Activated T-cell treated with anti-CD3 and anti-CD28 coated beads, Interleukin-2, amount 50 U/mL, for 72 hours (primary cell): ENCODE results near the gene USP49. TPM values are rescaled to one million over a fixed set of nuclear protein-coding genes. Genes with fewer than 3 reads are reported as not detected.
"Not testable (repeated sequence)": the region's sequence is repeated elsewhere in the genome, so short reads cannot be mapped to it uniquely, and the experiment has no call there.

Source experiments
- ATAC-seq, 2 donors: fragments of 150-1000 bp; cut with Tn5 transposase; replicated peaks in 1 of 2; 2 replicates each; pipeline ENCODE4 v1.10.0; 2021; ENCODE audit warnings: moderate library complexity in 2 of 2, mild to moderate bottlenecking in 1 of 2
- DNase-seq, 2 donors: peaks; one replicate each; pipeline ENCODE4 v3.0.0; 2021 to 2022; ENCODE audit warnings: mixed read lengths in 1 of 2
- H3K27ac Mint-ChIP-seq: one replicate; pipeline ENCODE4 v1.8.0; 2022; ENCODE audit warnings: mild to moderate bottlenecking, moderate library complexity, mixed read lengths
- H3K27me3 Mint-ChIP-seq: one replicate; pipeline ENCODE4 v1.8.0; 2022; ENCODE audit warnings: low read depth, mixed read lengths
- H3K36me3 Mint-ChIP-seq, 2 donors: one replicate each; pipeline ENCODE4 v1.8.0; 2022; ENCODE audit warnings: mixed read lengths in 2 of 2, mild to moderate bottlenecking in 1 of 2; ENCODE audit not compliant: insufficient read depth in 2 of 2
- H3K4me1 Mint-ChIP-seq: one replicate; pipeline ENCODE4 v1.8.0; 2022; ENCODE audit warnings: low read depth, mixed read lengths
- H3K4me3 Mint-ChIP-seq, 2 donors: one replicate each; pipeline ENCODE4 v1.8.0; 2022; ENCODE audit warnings: mild to moderate bottlenecking in 2 of 2, mixed read lengths in 2 of 2, moderate library complexity in 2 of 2
- H3K9me3 Mint-ChIP-seq, 2 donors: one replicate each; pipeline ENCODE4 v1.8.0; 2022; ENCODE audit warnings: mixed read lengths in 2 of 2
- total RNA-seq, 2 donors: library from RNA; stranded (reverse); gene quantifications; one replicate each; pipeline ENCODE4 v1.2.3, GENCODE V29; 2022

USP49 gene
- total RNA-seq, result 10 to 100 TPM; 13.3 to 14.8 TPM

DNA sequence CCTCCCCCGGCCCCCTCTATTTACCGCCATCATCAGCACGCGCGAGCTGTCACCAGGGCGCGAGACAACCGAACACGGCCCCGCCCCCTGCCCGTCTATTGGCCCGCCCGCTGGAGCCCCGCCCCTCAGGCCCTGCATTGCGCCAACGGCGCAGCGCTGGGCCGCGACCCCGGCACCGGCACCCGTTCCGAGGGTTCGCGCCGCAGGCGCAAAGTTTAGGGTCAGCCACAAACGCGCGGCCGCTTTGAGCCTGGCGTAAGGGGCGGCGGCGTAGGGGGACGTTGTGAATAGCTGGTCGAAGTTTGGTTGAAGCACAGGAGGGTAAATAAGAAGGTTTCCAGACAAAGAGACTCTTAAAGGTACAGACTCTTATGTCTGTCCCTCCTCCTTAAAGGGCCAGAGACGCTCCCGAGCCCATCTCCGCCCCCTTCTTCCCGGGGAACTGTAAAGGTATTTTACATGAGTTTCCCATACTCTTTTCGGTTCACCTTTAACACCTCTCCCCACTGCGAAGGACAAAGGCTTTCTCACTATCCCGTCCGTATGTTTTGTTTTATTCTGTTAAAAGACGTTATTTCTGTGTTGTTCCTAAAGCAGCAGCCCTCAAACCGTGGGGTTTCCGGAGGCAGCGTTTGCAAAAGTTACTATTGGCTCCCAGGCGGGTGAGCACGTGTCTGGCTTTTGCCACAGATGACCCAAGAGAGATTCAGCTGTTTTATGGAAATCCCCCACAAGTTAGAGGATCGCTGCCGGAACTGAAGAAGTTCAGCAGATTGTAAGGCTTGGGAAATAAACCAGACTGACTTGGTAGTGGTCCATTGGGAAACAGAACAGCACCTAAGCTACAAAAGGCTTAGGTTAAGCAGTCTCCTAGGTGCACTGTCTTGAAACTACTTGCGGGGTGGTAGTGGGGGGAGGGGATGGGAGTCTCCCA lies at the start of gene USP49:
Gene USP49, minus strand, starts transcription at position 76 of the 934 bp plus-strand sequence. CDS start 88,392 bp downstream, outside the sequence.
- peak; percentile 93 to 95 for ATAC-seq
- Mint-ChIP-seq H3K27ac (peak within 1 kb of the TSS; percentile 96), H3K9me3 (no peaks in the 10 kb centered on the region), H3K4me3 (no peak within 1 kb of the TSS), H3K4me1 (peaks cover 16% of the 10 kb centered on the region), H3K36me3 (peaks cover 0 to 1% of the 10 kb centered on the region in 2 donors), H3K27me3 (no peaks in the 10 kb centered on the region)
- DNase-seq, result peak; percentile 95

DNA sequence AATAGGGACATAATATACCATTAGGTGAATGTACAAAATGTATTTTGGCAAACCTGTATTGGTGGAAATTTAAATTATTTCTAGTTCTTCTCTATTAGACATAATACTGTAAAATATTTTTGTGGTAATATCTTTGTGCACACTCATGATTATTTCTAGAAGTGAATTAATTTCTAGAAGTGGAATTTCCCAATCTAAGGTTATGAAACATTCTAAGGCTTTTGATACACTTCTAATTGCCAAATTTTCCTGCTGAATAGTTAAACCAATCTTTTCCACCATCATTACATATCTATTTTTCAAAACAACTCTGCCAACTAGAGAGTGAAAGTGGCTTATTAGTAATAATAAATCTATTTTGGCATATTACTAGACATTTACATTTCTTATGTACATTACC lies 48.3 kb upstream of the USP49 start:
- Mint-ChIP-seq H3K9me3 (peaks cover 0 to 2% of the 10 kb centered on the region in 2 donors), H3K27me3 (no peaks in the 10 kb centered on the region), H3K4me3 (no peak overlapping the region), H3K36me3 (peaks cover 12 to 15% of the 10 kb centered on the region in 2 donors), H3K4me1 (peaks cover 74% of the 10 kb centered on the region), H3K27ac (peak overlapping the region; percentile 91)
- DNase-seq (no peak), ATAC-seq (no peak)

DNA sequence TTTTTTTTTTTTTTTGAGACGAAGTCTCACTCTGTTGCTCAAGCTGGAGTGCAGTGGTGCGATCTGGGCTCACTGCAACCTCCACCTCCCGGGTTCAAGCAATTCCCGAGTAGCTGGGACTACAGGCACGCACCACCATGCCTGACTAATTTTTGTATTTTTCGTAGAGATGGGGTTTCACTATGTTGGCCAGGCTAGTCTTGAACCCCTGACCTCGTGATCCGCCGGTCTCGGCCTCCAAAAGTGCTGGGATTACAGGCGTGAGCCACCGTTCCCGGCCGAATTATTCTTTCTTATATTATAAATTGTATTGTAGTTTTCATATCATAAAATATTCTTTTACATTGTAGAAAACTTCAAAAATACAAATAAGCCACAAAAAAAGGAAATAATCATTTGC lies 47.7 kb upstream of the USP49 start:
- not testable (repeated sequence) for DNase-seq, H3K27ac Mint-ChIP-seq, ATAC-seq, H3K27me3 Mint-ChIP-seq, H3K9me3 Mint-ChIP-seq
- H3K4me3 Mint-ChIP-seq, result peak overlapping the region; percentile 86 to 99
- peaks cover 75% of the 10 kb centered on the region for H3K4me1 Mint-ChIP-seq
- H3K36me3 Mint-ChIP-seq, result peaks cover 12 to 16% of the 10 kb centered on the region in 2 donors

DNA sequence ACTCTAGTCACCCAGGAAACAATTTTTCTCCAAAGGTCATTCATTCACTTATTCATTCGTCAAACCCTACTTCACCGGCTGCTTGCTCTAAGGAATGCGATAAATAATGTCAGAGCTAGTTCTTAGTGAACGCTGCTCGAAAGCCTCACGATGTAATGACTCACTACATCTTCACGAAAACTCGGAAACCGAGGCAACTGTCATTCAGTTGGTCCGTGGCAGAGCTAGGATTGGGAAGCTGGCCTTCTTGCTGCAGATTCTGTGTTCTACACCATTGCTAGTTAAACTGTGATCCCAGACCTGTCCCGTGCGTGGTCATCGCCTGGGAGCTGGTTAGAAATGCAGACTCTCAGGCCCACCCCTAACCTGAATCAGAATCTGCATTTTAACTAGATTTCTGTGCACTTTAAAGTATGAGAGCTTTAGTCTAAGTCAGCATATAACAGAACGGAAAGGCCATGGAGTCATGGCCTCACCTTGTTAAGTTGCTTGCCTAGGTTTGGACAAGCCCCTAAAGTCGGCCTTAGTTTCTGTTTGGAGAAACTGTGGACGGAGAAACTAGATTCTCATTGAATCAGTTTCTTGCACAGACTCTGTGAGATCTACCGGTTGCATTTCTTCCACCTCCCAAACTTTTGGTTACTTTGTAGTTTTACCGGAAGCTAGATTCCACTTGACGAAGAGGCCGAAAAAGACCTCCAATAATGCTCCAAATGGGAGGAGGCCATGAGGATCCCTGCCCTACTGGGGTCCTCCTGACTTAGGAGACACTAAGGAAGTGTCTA lies 47.1 kb upstream of the USP49 start:
- no peak for DNase-seq

DNA sequence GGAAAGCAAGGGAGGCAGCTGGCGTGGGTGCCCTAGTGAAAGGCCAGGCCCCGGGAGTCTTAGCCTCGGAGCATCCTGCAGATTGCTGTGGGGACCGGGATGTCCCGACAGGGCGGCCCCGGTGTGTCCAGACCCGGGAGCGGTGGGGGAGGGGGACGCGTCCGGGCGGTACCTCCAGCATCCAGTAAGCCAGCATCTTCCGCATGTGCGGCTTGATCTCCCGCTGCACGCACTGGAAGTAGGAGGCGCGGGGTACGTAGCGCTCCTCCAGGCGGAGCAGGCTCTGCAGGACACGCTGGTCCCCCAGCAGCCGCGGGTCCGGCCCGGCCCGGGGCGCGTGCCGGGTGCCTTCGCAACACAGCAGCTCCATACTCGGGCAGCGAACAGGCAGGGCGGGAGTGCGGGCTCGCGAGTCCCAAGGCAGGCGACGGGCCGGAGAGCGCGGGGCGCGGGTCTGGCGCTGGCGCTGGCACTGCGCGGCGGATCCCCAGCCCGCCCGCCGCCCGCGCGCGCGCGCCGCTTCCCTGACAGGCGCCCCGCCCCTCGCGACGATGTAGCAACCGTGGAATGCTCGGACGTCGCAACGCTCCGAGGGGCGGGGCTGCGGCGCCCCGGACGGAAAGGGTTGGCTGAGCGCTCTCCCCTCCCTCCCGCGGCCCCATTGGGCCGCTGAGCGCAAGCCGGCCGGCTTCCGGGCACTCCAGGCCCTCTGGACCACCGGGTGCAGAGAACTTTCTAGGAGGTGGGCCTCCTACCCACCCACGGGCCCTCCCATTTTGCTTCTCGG lies 46.3 kb upstream of the USP49 start, which contains the start of gene CCND3:
Gene CCND3, minus strand, starts transcription at position 529 of the 787 bp plus-strand sequence. Its CDS starts 159 bp downstream, at position 370.
- ATAC-seq, result peak; percentile 87 to 88
- no peaks in the 10 kb centered on the region for H3K9me3 Mint-ChIP-seq
- H3K4me3 Mint-ChIP-seq, result peak within 1 kb of the TSS; percentile 98 to 99
- H3K27ac Mint-ChIP-seq, result peak within 1 kb of the TSS; percentile 99
- DNase-seq, result peak; percentile 94 to 95
- H3K27me3 Mint-ChIP-seq, result no peaks in the 10 kb centered on the region
- H3K36me3 Mint-ChIP-seq, result peaks cover 14 to 16% of the 10 kb centered on the region in 2 donors
- peaks cover 80% of the 10 kb centered on the region for H3K4me1 Mint-ChIP-seq

More for the DNA sequence above, 47.1 kb upstream of the USP49 start:
- peak; percentile 53 to 60 for ATAC-seq
- Mint-ChIP-seq H3K9me3 (no peaks in the 10 kb centered on the region), H3K4me3 (peak overlapping the region; percentile 86 to 99), H3K4me1 (peaks cover 75% of the 10 kb centered on the region), H3K27me3 (no peaks in the 10 kb centered on the region), H3K27ac (peak overlapping the region; percentile 54), H3K36me3 (peaks cover 12 to 15% of the 10 kb centered on the region in 2 donors)

DNA sequence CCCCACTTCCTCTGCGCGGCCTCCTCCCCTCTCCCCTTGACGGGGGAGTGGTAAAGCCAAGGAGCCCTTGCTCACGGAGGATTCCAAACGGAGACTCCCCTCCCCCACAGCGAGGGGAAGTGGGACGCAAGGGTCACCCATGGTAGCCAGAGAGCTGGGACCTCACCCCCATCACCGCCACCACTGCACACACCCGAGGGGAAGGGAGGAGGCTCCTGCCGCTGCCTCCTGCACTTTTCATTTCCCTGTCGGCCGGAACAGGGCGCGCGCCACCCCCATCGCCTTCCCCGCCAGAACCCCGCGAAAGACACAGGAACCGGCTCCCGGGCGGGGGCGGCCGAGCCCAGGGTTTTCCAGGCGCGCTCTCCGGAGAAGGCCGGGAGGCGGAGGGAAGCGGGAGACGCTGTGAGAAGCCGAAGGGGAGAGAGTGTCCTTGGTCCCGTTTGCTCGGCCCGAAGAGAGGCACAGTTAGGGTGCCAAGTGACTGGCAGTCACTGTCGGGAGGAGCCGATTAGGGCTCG lies 45.6 kb upstream of the USP49 start:
- peak; percentile 51 to 66 for DNase-seq
- ATAC-seq, result peak; percentile 0 to 4
- Mint-ChIP-seq H3K4me1 (peaks cover 82% of the 10 kb centered on the region), H3K27me3 (no peaks in the 10 kb centered on the region), H3K36me3 (peaks cover 15 to 19% of the 10 kb centered on the region in 2 donors), H3K9me3 (no peaks in the 10 kb centered on the region), H3K27ac (peak overlapping the region; percentile 99), H3K4me3 (peak overlapping the region; percentile 98 to 99)

DNA sequence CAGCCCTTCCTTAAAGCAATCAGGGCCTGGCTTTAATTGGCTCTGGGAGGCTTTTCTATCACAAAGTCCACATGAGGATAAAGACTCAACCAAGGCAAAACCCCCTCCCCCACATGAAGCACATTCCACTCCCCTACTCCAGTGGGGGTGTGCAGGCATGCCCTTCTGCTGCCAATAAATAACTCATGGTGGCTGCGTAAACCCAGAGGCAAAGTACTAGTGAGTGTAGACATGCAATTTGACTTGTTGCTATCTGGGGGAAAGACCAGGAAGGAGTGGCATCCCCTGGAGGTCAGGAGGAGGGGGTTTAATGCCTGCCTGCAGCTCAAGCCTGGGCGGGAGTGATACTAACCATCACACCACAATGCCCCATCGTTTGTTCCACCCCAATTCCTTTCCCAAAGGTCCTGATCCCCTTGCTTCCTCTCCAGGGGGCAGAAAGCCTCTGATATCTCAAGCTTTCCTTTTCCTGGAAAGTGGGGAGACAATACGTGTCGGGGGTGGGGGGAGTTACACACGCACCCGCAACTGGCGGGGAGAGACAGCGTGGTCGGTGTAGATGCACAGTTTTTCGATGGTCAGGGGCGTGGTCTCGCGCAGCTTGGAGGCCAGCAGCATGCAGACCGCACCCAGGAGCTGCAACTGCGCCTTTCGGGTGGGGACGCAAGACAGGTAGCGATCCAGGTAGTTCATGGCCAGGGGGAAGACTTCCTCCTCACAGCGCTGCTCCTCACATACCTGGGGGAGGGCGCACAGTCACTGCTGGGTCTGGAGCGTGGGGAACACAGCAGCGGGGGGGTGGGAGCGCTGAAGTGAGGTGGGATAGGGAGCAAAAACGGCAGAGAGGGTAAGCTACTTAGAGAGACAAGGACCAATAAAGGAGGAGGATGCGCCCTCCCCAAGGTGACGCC lies 44.9 kb upstream of the USP49 start:
- DNase-seq, result peak; percentile 55 to 63
- no peaks in the 10 kb centered on the region for H3K9me3 Mint-ChIP-seq
- H3K27me3 Mint-ChIP-seq, result no peaks in the 10 kb centered on the region
- H3K27ac Mint-ChIP-seq, result peak overlapping the region; percentile 99
- H3K4me3 Mint-ChIP-seq, result peak overlapping the region; percentile 98 to 99
- peaks cover 82% of the 10 kb centered on the region for H3K4me1 Mint-ChIP-seq
- H3K36me3 Mint-ChIP-seq, result peaks cover 15 to 20% of the 10 kb centered on the region in 2 donors
- ATAC-seq, result peak in 1 of 2 donors; percentile 16

DNA sequence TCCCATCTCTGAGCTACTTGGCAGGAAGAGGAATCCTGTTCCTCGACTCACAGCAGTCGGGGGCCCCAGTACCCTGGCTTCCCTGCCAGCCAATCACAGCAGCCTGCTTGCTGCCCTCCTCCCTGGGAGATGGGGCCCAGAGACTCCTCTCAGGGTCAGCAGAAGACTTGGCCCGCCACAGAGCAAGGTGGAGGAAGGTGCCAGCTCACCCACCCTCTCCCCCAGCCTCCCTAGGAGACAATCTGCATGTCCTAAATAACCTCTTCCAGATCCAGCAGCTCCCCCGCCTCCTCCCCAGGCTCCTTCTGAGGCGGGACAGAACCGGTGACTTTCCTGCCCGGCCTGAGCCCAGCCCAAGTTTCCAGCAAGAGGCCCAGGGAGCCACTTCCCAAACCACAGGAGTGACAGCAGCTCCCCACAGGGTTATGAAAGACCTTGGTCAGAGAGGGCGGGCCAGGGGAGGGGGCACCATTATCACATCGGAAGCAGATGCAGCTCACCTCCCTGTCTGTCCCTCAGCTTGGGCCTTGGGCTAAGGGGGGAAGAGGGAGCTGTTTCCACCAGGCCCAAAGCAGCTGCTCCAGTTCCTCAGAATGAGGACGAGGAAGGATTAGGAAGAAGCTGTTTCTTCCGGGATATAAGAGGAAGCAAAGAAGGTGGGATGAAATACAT lies 44.1 kb upstream of the USP49 start:
- Mint-ChIP-seq H3K27ac (peak overlapping the region; percentile 99), H3K9me3 (no peaks in the 10 kb centered on the region), H3K4me1 (peaks cover 81% of the 10 kb centered on the region), H3K4me3 (peak overlapping the region; percentile 98 to 99), H3K27me3 (no peaks in the 10 kb centered on the region), H3K36me3 (peaks cover 19 to 27% of the 10 kb centered on the region in 2 donors)
- ATAC-seq, result no peak
- DNase-seq, result peak in 1 of 2 donors; percentile 47

DNA sequence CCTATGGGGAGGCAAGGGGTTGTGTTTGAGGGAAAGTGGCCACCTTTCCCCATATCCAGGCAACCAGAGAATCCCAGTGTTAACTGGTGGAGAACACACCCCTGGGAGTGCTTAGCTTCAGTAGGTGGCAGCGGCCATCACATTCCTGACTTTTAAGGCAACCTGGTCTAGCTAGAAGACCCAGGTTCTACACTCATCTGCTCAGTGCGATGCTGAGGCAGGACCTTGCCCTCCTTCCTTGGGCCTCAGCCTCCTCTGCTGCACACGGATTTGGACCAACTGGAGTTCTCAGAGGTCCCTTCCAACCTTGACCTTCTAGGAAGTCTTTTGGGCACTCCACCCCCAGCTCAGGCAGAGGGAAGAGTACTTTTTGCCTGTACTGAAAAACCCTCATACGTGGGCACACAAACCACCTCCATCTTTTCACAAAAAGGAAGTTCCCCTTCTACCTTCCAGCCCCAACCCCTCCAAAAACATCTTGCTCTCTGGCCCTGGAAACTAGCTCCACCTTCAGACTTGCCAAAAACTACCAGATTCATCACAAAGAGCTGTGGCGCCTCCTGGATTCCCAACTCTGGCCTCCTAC lies 43.5 kb upstream of the USP49 start:
- ATAC-seq, result no peak
- H3K27me3 Mint-ChIP-seq, result no peaks in the 10 kb centered on the region
- peak overlapping the region; percentile 98 to 99 for H3K4me3 Mint-ChIP-seq
- DNase-seq, result no peak
- peaks cover 19 to 28% of the 10 kb centered on the region in 2 donors for H3K36me3 Mint-ChIP-seq
- H3K4me1 Mint-ChIP-seq, result peaks cover 75% of the 10 kb centered on the region
- H3K9me3 Mint-ChIP-seq, result no peaks in the 10 kb centered on the region
- H3K27ac Mint-ChIP-seq, result peak overlapping the region; percentile 99

DNA sequence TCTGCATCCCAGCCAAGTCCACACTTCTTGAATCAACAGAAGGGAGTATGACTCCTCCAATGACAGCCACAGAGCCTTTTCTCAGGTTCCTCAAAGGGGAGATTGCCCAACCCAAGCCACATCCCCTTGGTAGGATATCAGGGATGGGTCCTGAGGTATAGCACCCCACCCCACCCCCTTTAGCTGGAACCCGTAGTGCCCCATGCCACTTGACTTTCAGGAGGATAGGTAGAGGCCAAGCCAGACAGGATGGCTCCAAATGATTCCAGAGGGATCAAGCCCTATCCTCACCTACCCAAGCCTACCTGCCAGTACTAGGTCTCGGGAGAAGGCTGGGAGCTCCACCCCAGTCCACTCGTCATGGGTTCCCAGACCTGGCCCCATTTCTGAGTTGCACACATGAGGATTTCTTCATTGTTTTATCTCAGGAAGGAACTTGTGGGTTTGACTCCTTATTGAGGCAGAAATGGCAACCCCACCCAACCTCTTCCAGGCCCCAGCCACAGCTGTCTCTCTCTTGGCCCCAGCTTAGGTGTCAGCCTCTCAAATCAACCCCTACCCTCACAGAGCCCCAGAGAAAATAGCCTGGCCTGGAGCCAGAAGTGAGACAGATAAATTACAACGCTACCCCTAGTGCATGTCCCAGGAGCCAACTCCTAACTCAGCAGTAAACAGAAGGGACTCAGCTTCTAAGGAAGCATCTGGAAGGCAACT lies 42.8 kb upstream of the USP49 start:
- peak in 1 of 2 donors; percentile 9 for DNase-seq
- ATAC-seq, result no peak
- Mint-ChIP-seq H3K4me1 (peaks cover 71% of the 10 kb centered on the region), H3K27ac (peak overlapping the region; percentile 99), H3K36me3 (peaks cover 20 to 29% of the 10 kb centered on the region in 2 donors), H3K4me3 (peak overlapping the region; percentile 98 to 99), H3K9me3 (no peaks in the 10 kb centered on the region), H3K27me3 (no peaks in the 10 kb centered on the region)
